Activated naive CD4-positive, alpha-beta T cell treated with anti-CD3 and anti-CD28 coated beads, Interleukin-2, amount 50 U/mL, for 16 hours (primary cell): ENCODE results near the gene SLC9A3.

Experiments
- DNase-seq: peaks from one replicate; pipeline ENCODE4 v3.0.0-alpha.2; 2020

SLC9A3 gene

GRCh38 chr5:554284-554988, 30.2 kb upstream of the SLC9A3 start:
- no peak for DNase-seq

GRCh38 chr5:553874-554273, 29.6 kb upstream of the SLC9A3 start:
- no peak for DNase-seq

GRCh38 chr5:551406-551805, 27.2 kb upstream of the SLC9A3 start:
- DNase-seq, result no peak

GRCh38 chr5:549229-549628, 25.0 kb upstream of the SLC9A3 start:
- no peak for DNase-seq

- peak; percentile 9 for DNase-seq
Measured at GRCh38 chr5:548256-548655, 24.0 kb upstream of the SLC9A3 start.

- DNase-seq, result peak; percentile 8
Measured at GRCh38 chr5:547086-547924, 23.1 kb upstream of the SLC9A3 start.

- DNase-seq, result no peak
Measured at GRCh38 chr5:546376-546908, 22.2 kb upstream of the SLC9A3 start.

GRCh38 chr5:545641-546375, 21.6 kb upstream of the SLC9A3 start:
- DNase-seq, result peak; percentile 9

- no peak for DNase-seq
Measured at GRCh38 chr5:544675-545355, 20.6 kb upstream of the SLC9A3 start.

- peak; percentile 51 for DNase-seq
Measured at GRCh38 chr5:543755-544674, 19.8 kb upstream of the SLC9A3 start.

GRCh38 chr5:543351-543750, 19.1 kb upstream of the SLC9A3 start:
- peak; percentile 5 for DNase-seq

GRCh38 chr5:542319-543311, 18.4 kb upstream of the SLC9A3 start:
- peak; percentile 10 for DNase-seq

- peak; percentile 11 for DNase-seq
Measured at GRCh38 chr5:541539-542318, 17.5 kb upstream of the SLC9A3 start.

GRCh38 chr5:540906-541538, 16.8 kb upstream of the SLC9A3 start:
- peak; percentile 9 for DNase-seq

GRCh38 chr5:540071-540905, 16.0 kb upstream of the SLC9A3 start:
- peak; percentile 8 for DNase-seq

GRCh38 chr5:539469-540070, 15.3 kb upstream of the SLC9A3 start:
- DNase-seq, result peak; percentile 9

GRCh38 chr5:538801-539468, 14.7 kb upstream of the SLC9A3 start:
- peak; percentile 4 for DNase-seq
